HG03520 (cell line): Measurements from ENCODE around the gene WDR3.
"Not testable (repeated sequence)": the region's sequence is repeated elsewhere in the genome, so short reads cannot be mapped to it uniquely, and the experiment has no call there.

Experiments used
- ATAC-seq: cut with Tn5 transposase; IDR thresholded peaks from one replicate; pipeline ENCODE4 v1.9.1; 2021; ENCODE audit warnings: mild to moderate bottlenecking, moderate library complexity; ENCODE audit not compliant: unreplicated experiment

Gene WDR3

GRCh38 chr1:117929343-117930172, at the start of gene WDR3, which contains the start of gene GDAP2:
TSS of gene WDR3 (plus strand) at chr1:117929739. CDS start at chr1:117933320, 3,581 bp downstream.
TSS of gene GDAP2 (minus strand) at chr1:117929621. CDS start at chr1:117920357, 9,264 bp downstream.
- ATAC-seq: peak; percentile 94

DNA sequence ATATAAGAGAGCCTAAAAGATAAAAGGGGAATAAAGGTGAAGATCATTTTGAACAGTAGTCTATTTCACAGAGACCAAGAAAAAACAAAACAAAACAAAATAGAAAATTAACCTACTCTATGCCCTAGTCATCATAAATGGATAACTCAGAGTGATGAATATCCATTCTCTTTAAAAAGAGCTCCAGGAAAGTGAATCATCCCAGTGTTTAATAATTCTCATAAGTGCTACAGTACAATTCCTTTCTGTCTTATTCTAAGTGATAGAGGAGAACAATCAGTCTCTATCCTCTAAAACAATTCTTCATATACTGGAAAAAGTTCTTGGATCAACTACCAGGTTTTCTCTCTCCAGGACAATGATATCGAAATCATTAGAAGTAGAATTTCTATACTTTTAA, 45.9 kb upstream of the WDR3 start:
- ATAC-seq: no peak

- no peak for ATAC-seq
Measured at GRCh38 chr1:117886101-117886795, 43.3 kb upstream of the WDR3 start.

- no peak for ATAC-seq
Measured at GRCh38 chr1:117890452-117890851, 39.1 kb upstream of the WDR3 start.

DNA sequence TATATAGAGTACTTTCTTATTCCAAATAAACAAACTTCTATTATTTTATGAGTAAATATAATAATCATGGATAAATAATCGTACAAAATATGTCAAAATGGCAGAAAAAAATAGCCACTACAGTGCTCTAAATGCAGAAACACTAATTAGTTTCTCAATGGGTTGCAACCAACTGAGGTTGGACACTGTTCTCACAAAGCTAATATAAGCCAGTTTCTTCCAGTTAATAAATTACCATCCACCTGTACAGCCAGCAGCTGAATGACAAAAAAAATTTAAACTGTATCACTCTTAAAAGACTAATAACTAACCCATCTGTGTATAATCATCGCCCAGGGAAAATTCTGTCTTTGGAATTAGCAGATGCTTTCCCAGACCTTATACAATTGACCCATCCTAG, 37.0 kb upstream of the WDR3 start:
- ATAC-seq: no peak

DNA sequence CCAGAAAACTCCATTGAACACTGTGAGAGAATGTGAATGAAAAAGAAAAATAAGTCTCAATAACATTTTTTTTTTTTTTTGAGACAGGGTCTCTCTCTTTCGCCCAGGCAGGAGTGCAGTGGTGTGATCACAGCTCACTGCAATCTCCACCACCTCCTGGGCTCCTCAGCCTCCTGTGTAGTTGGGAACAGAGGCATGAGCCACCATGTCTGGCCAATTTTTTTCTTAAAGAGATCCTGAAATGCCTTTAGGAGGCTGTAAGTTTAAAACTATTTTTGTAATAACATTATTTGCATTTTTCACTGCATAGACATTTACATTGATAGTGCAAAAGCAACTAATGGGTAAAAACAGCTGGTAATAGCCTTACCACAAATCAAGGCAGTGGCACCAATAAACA, 35.5 kb upstream of the WDR3 start:
- no peak for ATAC-seq

- peak; percentile 91 for ATAC-seq
Measured at GRCh38 chr1:117895482-117896114, 33.9 kb upstream of the WDR3 start.

GRCh38 chr1:117897551-117897950, 32.0 kb upstream of the WDR3 start:
- ATAC-seq: no peak

GRCh38 chr1:117899801-117900200, 29.7 kb upstream of the WDR3 start:
- no peak for ATAC-seq

DNA sequence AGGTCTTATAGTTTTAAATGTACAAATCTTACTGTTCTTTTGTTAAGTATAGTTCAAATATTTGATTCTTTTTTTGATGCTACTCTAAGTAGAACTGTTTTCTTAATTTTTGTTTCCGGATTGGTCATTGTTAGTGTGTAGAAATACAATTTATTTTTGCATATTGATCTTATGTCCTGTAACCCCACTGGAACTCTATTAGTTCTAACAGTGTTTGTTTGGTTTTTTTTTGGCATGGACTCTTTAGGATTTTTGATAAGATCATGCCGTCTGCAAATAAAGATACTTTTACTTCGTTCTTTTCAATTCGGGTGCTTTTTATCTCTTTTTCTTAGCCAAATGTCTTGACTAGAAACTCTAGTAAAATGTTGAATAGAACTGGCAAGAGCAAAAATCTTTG, 26.6 kb upstream of the WDR3 start:
- ATAC-seq: no peak

- no peak for ATAC-seq
Measured at GRCh38 chr1:117904485-117904884, 25.1 kb upstream of the WDR3 start.

DNA sequence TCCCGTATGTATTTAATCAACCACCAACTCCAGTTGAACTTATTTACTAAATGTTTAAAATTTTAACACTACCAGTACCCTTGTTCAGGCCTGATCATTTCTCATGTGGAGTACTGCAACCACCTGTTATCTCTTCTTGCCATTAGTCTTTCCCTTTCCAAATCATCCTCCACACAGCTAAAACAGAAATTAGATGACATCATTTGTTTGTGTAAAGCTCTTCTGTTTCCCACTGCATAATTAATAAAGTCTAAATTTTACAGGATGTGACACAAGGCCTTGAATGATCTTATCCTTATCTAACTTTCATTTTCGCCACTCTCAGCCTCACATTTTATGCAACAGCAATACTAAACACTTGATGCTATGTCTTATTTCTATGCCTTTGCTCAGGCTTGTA, 24.5 kb upstream of the WDR3 start:
- ATAC-seq: no peak

GRCh38 chr1:117911051-117911450, 18.5 kb upstream of the WDR3 start:
- no peak for ATAC-seq

- no peak for ATAC-seq
Measured at GRCh38 chr1:117919376-117919775, 10.2 kb upstream of the WDR3 start.

DNA sequence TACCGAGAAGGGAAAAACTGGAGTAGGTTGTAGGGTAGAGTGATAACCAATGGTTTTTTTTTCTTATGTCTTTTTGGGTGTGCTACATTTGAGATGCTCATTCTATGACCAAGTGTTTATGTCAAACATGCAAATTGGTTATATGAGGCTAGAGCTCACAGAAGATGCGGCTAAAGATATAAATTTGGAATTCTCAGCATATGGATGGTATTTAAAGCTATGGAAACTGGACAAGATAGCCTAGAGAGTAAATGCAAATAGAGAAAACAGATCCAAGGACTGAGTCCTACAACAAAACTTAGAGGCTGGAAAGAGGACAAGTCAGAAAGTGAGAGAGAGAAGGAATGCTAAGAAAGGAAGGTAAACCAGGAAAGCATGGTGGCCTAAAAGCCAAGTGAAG, 7.5 kb upstream of the WDR3 start:
- ATAC-seq: no peak

GRCh38 chr1:117922717-117923116, 6.8 kb upstream of the WDR3 start:
- not testable (repeated sequence) for ATAC-seq

- no peak for ATAC-seq
Measured at GRCh38 chr1:117925981-117926380, 3.6 kb upstream of the WDR3 start.

- ATAC-seq: peak; percentile 23
Measured at GRCh38 chr1:117928881-117929342, 627 bp upstream of the WDR3 start.

DNA sequence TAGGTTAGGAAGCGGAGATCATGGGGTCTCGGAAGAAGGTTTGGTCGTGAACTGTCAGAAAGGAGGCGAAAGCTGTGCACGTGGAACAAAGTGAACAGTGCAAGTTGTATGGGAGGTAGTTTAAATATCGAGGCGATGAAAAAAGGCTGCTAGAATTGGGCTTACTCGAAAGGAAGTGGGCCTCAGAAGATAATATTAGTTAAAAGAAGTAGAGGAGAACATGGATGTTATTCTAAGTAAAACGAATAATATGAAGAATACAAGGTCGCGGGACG, 571 bp downstream of the WDR3 start:
- no peak for ATAC-seq

DNA sequence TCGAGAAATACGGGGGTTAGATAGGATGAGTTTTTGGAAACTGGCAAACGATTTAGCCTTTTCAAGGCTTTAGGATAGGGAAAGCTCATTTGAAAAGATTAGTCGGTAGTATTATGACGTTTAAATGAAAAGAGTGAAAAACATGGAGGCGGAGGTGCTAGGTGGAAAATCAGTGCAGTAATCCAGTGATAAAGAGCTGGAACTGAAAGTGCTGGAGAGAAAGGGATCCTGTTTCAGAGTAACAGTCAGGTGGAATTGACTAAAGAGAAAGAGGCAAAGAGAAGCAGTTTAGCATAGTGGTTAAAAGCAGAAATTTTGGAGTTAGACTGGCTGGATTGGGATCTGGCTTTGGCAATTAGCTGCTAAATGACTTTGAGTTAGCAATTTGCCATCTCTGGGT, 945 bp downstream of the WDR3 start:
- ATAC-seq: no peak

- ATAC-seq: no peak
Measured at GRCh38 chr1:117932576-117932975, 3.0 kb downstream of the WDR3 start.

GRCh38 chr1:117933769-117934168, 4.2 kb downstream of the WDR3 start:
- no peak for ATAC-seq
